HG03432 (cell line): ENCODE measurements around the gene ITGA3.
"Not testable (repeated sequence)": the region's sequence is repeated elsewhere in the genome, so short reads cannot be mapped to it uniquely, and the experiment has no call there.

Experiments
- ATAC-seq: cut with Tn5 transposase; IDR thresholded peaks from one replicate; pipeline ENCODE4 v1.9.1; 2021; ENCODE audit warnings: mild to moderate bottlenecking, moderate library complexity; ENCODE audit not compliant: unreplicated experiment

ITGA3 gene

DNA sequence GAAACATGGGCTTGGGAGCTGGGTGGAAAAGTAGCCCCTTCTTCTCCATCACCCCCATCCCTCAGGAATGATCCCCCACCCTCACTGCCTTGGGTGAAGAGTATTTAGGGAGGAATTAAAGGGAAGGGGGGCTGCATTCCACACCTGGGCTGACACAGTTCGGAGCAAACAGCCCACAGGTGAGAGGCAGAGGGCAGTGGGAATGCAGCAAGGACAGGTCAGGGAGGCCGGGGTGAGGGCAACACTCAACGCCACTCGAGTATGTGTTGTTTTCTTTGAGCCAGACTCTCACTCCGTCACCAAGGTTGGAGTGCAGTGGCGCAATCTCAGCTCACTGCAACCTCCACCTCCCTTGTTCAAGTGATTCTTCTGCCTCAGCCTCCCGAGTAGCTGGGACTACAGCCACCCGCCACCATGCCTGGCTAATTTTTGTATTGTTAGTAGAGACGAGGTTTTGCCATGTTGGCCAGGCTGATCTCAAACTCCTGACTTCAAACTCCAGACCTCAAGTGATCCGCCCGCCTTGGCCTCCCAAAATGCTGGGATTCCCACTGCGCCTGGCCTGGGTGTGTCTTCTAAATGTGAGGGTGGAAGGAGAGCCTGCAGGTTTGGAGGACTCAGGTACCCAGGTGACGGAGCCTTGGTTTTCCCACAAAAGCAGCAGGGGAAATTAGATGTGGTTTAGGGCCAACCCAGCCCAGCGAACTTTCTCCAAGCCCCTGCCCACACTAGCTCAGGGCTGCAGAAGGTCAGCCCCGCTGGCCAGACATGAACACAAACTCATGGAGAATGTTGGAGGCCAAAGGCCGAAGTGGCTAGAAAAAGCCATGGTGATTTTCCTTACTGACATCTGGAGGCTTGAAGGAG lies 21.2 kb upstream of the ITGA3 start:
- no peak for ATAC-seq

DNA sequence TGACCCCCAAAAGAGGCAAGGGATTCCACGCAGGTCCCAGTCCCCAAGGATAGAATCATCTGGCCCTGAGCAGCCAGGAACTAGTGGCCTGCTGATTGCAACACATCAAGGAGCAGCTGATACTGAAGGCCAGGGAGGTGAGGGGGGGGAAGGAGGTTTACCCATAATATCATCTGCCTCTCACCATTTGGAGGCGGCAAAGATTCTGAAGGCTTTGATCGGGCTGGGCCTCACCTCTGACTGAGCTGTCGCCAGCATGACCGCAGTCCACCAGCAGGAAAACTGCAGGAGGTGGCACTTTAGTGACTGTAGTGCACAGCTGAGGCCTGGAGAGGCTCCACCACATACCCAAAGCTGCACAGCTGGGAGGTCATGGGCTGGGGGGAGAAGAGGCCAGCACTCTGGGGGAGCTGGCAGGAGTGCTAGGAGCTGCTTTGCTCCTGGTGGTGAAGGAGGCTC lies 20.5 kb upstream of the ITGA3 start:
- ATAC-seq = no peak

DNA sequence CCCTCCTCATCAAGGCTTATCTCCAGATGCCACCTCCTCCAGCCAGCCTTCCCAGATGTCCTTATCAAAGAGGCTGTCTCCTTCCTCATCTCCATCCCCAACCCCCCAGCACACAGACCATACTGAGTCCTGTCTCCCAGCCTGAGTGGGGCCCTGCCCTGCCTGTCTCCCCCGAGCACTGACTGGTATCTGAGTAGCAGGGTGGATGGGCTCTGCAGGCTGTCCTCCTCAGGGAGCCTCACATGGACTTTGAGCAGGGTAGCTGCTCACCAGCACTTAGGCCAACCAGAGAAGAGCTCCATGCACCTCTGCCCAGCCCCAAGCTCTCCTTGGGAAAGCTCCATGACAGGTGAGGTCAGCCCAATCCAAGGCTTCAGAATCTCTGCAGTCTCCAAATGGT lies 20.0 kb upstream of the ITGA3 start:
- no peak for ATAC-seq

DNA sequence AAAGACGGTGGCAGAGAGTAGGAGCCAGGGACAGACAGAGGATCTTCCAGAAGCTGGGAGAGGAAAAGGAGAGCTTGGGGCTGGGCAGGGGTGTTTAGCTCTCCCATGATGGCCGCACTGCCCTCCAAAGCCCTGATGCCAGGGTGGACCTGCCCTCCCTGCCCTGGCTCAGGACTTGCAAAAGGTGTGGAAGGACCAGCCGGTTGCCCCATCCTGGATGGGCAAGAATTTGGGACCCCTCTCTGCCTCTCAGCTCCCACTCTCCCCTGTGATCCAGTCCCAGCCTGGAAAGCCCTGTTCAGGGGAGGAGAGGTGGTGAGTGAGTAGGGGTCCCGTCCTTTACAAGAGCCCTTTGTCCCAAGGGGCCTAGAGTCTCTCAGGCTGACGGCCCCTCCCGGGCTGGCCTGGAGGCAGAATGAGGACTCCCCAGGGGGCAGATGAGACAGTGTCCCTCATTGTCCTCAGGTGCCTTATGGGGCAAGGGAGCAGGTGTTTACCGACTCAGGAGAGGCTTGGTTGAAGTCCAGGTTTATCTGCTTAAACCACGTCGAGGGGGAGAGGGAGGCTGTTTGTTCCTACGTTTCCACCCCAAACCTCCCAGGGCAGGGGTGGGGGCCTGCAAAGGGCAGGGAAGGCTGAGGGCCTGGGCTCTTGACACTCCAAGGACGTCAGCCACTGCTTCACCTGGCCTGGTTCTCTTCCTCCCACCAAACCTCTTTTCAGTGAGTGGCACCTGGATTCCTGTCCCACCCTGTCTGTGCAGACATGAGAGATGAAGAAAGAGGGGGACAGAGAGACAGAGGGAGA lies 19.3 kb upstream of the ITGA3 start:
- ATAC-seq = no peak

DNA sequence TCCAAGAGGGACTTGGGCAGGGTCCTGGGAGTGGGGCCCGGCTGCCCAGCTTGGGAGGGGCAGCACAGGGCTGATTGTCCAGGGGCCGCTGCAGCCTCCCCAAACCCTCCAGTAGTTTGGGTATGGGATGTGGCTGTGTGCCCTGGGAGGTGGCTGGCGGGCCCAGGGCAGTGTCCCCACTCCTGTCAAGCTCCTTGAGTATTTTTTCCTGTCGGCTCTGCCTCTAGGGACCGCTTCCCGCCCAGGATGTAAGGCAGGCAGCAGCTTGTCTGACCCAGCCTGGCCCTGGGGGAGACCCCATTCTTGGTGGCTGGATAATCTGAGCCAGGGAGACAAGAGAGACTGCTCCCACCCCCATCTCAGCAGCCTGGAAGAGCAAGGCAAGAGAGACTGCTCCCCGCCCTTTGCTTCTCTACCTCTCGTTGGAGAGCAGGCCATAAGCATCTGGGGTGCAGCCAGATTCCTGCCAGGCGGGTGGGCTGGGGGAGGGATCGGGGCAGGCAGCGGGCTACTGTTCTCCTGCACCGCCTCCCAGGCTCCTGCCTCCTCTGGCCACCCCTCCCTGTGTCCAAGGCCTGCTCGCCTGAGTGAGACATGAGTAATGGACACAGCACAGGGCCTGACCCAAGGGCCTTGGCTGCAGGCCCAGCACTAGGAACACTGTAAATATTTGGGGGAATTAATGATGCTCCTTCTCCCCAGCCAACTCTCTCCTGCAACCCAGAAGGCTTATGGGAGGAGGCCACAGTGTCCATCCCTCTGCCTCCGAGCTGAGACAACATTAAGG lies 18.4 kb upstream of the ITGA3 start:
- ATAC-seq = no peak

DNA sequence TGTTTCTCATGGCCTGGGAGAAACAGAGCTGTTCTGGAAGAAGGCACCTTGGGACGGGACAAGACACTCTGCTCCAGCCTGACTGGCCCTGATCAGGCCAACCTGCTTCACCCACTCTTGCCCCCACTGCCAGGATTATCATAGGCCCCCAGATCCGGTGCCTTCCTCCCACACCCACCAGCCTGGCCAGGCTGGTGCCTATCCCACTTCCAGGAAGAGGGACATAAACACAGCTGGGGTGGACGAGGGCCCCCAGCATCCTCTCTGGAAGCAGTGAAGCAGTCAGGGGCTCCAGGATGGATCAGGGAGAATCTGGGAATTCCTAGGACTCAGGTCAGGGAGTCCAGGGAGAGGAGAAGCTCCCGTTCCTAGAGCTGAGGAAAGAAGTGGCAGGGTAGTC lies 16.9 kb upstream of the ITGA3 start:
- no peak for ATAC-seq

DNA sequence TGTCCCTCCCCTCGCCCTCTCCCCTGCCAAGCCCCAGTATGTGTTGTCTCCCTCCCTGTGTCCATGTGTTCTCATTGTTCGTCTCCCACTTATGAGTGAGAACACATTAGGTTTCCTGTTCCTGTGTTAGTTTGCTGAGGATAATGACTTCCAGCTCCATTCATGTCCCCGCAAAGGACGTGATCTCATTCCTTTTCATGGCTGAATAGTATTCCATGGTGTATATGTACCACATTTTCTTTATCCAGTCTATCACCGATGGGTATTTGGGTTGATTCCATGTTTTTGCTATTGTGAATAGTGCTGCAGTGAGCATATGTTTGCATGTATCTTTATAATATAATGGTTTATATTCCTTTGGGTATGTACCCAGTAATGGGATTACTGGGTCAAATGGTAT lies 15.4 kb upstream of the ITGA3 start:
- ATAC-seq = not testable (repeated sequence)

DNA sequence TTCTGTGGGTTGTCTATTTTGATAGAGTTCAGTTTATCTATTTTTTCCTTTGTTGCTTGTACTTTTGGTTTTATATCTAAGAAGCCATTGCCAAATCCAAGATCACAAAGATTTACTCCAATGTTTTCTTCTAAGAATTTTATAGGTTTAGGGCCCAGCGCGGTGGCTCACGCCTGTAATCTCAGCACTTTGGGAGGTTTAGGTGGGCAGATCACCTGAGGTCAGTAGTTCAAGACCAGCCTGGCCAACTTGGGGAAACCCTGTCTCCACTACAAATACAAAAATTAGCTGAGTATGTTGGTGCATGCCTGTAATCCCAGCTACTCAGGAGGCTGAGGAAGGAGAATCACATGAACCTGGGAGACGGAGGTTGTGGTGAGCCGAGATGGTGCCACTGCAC lies 13.7 kb upstream of the ITGA3 start:
- ATAC-seq = no peak

DNA sequence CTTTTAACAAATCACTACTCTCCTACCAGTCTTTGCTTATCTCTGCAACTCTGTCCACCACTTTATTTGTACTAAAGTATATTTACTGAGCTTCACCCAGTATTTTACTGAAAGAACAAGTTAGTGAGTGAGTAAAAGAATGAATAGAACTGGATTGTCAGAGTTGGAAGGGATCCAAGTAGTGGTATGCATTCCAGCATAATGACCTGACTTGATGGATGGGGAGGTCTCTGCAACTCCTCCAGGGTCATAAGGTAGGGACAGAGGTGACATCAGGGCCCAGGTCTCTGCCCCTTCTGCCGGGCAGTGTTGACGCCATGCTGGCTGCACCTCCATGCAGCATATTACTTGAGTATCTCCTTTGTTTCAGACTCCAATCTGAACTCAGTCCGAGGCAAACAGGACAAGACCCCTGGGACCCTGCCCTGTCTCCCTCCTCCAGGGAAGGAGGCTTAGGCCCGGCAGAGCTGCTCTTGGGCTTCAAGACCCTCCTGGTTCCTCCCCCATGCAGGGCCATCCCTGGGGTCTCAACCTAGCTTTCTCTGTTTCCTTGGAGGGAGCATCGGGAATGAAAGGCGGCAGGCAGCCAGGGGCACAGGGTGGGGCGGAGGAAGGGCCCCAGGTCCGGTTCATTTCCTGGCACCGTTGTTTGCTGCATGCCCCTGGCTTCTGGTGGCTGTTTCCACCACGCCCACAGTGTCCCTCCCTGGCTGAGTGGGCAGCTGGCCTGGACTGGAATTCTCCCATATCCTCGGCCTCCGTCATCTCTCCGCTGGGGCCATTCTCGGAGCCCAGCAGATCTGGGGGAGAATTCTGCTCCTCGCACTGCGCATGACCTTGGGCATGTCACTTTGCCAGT lies 12.4 kb upstream of the ITGA3 start:
- ATAC-seq = no peak

DNA sequence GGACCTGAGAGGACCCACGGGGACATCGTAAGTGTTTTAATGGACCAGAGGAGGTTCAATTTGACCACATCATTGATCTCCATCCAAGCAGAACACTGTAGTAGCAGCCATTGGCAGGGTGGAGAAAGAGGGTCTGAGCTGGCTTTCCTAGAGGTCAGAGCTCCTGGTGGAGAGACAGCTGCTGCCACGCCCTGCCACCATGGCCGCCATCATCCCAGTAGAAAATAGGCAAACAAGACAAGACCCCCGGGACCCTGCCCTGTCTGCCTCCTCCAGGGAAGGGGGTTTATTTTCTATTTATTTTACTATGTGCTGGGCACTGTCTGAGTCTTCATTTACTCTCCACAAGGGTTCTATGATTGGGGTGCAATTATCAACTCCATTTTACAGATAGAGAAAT lies 11.4 kb upstream of the ITGA3 start:
- ATAC-seq = no peak

DNA sequence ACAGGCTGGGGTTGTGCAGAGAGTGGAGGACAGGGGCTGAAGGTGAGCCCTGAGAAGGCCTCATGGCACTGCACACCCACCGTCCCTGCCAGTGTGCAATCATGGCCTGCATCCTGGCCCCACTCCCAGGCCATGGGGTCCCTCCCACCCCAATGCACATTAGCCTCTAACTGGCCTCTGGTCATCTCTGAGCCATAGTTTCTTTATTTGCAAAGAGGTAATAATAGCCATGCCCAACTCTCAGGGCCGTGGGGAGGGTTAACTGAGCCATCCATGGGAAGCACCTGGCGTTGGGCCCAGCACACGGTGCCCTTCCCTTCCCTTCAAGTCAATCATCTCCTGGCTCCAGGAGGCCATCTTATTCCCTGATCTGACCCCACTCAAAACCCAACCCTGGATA lies 10.8 kb upstream of the ITGA3 start:
- no peak for ATAC-seq

DNA sequence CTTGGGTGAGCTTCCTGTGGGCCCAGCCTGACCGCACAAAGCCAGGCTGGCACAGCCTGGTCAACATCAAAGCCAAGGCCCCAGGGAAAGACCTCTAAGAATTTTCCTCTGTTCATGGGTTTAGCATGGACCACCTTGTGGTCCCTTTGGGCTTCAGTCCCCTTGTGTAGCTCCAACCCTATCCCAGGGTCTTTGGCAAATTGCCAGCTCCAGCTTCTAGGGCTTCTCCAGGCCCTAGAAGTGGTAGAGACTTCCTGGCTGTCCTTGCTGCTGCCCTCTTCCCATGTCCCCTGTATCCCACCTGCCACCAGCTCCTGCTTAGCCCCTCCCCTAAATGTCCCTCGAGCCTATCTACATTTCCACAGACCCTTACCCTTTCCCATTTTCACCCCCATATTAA lies 9.7 kb upstream of the ITGA3 start:
- ATAC-seq = no peak

DNA sequence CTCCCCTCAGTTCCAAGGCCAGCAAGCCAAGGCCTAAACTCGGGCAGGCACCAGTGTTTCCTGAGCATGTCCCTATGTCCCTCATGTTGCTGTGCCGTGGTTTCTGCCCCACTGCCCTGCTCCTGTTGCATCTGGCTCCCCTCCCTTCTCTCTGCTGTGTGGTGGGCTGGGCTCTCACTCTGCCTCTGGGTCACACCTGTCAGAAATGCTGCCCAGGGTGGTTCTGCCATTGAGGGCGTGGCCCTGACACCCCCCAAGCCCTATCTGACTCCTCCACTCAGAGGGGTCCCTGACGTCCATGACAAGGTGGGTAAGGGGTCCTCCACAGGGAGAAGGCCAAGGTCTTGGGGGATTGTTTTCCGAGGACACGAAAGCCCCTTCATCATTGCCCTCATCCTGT lies 9.2 kb upstream of the ITGA3 start:
- no peak for ATAC-seq

DNA sequence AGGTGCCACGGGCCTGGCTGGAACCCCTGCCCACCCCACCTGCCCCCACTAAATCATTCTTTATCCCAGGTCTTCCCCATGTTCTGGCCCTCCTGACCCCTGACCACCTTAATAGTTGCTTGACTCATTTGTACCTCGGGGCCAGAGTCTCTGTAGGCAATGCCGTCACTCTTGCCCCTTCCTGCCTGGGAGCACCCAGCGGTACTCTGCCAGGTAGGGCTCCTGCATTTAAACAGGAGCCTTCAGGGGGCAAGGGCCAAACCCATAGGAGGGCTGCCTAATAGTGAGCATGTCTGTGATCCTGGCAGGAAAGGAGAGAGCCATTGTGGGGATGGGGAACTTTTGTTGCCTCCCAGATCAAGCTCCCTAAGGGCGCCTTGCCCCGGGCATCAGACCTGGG lies 8.8 kb upstream of the ITGA3 start:
- ATAC-seq = no peak

DNA sequence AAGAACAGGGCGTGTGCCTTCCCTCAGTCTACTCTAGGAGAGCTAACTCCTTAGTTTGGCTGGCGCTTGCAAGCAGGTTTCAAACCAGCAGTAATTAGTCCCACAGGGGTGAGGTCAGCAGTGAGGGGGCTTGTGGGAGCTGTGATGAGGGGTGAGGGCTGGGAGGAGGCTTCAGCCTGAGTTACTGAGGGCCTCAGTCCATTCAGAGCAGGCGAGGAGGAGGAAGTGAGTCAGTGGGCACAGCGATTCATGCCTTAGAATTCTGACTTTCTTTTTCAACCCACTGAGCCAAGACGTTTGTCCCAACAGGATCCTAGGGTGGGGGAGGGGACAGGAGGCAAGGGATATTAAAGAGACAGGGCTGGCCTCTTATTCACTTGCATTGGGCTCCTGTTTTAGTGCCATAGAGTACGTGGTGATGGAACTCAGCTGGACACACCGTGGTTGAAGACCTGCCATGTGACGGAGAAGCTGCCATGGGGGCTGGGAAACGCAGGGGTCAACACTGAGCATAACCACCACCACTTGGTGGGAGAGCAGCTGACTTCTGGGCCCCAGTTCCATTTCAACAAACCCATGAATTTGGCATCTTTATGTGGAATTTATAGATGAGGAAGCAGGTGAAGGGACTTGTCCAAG lies 8.3 kb upstream of the ITGA3 start:
- ATAC-seq = no peak

DNA sequence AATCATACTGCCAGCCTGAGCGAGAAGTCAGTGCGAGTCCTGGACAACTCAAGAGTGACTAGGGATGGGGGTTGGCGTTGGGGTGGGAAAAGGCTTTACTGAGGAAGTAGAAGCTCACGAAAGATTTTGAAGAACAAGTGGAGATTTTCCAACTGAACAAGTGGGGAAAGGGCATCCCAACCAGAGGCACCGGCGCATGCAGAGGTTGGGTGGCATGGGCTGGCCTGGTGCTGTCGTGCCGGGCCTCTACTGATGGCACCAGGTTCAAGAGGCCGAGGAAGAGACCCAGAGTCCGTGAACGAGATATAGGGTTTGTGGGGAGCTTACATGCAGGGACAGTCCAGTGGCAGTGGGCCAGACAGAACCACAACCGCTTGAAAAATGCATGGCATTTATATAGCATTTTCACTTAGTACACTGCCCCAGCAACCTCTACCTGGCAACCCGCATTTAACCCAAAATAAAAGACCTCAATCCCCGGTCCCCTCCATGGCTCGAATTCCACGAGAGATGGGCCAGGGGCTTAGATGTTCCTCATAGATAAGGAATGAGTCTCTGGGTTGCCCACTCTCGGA lies 7.7 kb upstream of the ITGA3 start:
- no peak for ATAC-seq

DNA sequence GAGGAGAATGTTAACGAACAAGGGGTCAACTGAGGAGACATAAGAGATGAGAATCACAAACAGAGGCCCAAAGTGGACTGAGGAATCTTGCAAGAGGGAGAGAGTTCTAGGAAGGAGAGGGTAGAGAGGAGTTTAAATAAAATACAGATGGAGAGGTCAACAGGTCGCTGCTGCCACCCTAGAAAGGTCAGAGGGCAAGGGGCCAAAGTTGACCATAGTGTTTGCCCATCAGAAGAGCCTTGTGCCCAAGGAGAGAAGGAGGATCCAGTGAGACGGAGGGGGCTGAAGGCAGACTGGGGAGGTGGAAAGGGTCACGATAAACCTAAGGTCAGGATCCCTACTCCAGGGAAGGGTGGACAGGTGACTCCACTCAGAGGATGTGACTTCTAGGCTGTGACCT lies 6.9 kb upstream of the ITGA3 start:
- no peak for ATAC-seq

DNA sequence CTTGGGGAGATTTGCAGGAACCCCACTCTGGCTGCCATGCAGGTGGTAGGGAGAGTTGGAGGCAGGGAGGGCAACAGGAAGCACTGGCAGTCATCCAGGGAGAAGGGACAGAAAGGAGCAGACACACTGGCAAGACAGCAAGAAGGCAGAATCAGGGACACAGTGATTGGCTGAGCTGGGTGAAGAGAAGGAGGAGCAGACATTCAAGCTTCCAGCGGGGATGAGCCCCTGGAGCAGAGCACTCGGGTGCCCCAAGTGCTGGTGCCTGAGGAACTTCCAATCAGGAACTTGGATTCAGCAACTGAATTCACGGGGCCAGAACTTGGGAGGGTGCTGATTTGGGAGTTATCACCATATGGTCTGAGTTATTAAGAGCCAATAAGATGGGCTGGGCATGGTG lies 6.3 kb upstream of the ITGA3 start:
- ATAC-seq = no peak

DNA sequence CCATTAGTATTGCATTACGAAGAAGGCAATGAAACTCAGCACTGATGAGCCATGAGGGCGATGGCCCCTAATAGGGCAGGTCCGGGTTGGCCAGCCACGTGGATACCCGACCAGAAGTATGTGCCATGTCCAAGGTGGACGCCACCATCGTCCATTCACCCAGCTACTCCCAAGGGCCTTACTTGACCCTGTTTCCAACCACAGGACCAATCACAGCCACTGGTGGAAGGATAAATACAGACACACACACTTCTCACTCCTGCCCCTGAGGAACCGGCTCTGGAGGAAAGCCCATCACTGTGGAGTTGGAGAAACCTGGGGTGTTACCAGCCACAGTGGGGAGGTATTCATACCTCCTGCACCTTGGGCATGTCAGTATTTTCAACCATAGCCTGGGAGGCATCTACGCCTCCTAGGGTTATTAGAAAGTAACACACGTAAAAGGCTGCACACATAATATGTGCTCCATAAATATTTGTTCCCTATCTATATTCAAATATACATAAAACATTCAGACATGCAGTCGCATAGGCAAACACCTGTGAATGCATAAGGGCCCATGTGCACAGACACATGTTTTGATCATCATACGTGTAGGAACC lies 5.4 kb upstream of the ITGA3 start:
- no peak for ATAC-seq
